GM18498 (cell line): Measurements from ENCODE around the gene TXNDC16.
"Not testable (repeated sequence)": the region's sequence is repeated elsewhere in the genome, so short reads cannot be mapped to it uniquely, and the experiment has no call there.

Experiments
- ATAC-seq: cut with Tn5 transposase; IDR thresholded peaks from one replicate; pipeline ENCODE4 v1.9.1; 2021; ENCODE audit warnings: mild to moderate bottlenecking, moderate library complexity; ENCODE audit not compliant: unreplicated experiment

Gene TXNDC16

DNA sequence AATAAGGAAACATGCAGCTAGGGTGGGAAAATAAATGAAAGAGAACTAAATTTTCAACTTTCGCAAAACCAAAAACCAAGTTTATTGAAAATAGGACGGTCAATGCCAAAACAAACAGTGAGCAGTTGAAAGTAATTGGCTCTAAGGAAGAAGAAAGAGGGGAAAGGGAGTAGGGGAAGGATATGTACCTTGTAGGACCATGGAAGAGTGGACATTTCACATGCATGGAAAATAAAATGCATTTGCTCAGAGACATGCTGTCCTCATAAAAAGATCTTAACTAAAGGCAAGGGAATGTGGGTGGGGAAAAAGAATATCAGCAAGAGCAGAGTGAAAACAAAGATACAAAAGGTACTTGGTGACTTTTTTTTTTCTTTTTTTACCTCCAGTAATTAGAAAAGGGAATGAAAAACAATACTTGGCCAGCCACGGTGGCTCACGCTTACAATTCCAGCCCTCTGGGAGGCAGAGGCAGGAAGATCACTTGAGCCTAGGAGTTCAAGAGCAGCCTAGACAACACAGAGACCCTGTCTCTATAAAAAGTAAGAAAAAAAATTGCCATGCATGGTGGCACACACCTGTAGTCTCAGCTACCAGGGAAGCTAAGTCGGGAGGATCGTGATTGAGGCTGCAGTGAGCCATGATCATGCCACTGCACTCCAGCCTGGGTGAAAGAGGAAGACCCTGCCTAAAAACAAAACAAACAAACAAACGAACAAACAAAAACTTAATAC is 6.6 kb downstream of the TXNDC16 start:
- ATAC-seq, result no peak

DNA sequence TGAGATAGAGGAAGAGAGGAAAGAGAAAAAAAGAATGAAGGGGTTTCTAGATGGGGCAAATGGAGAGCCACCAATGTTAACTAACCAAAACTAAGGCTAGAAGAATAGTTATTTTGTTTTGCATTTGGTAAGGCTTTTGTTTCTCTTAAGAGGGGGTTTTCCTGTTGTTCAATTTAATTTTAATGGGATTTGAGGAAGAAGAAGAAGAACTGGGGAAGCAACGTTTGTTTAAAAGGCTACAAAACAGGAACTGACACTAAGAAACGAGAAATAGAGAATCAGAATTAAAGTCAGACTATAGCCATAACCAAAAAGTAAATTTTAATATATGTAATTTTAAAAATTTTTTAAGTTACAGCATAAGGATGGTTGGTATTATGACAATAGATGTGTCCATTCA is 13.7 kb downstream of the TXNDC16 start:
- ATAC-seq, result no peak

DNA sequence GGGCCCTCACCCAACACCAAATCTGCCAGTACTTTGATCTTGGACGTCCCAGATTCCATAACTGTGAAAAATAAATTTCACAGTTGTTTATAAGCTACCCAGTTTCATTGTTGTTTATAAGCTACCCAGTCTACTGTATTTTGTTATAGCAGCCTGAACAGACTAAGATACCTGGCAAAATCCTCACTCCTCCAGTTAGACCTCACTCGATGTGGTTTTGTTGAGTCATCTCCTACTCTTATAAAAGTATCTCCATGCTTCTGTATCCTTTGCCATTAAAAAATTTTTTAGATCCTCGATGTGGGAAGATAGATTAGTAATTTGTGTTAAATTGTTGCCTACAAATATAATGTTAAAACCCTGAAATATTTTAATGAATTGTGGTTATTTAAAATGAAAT is 16.0 kb downstream of the TXNDC16 start:
- no peak for ATAC-seq

DNA sequence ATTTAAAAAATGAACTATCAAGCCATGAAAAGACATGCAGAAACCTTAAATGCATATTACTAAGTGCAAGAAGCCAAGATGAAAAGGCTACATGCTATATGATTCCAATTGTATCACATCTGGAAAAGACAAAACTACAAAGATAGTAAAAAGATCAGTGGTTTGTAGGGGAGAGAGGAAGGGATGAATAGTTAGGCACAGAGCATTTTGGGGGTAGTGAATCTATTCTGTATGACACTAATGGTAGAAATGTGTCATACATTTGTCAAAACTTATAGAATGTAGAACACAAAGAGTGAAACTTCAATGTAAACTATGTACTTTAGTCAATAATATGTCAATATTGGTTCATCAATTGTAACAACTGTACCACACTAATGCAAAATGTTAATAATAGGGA is 20.8 kb downstream of the TXNDC16 start:
- no peak for ATAC-seq

DNA sequence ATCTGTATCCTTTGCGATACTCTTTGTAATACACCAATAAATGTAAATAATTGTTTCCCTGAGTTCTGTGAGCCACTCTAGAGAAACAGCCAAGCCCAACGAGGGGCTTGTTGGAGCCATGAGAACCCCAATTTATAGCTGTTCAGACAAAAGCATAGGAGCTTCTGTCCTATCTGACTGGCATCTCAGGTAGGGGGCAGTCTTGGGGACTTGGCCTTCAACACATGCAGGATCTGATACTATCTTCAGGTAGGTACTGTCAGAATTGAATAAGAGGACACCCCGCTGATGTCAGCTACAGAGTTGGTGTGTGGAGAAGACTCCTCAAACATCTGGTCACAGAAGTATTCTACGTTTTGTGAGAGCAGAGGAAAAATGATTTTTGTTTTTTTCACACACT is 25.3 kb downstream of the TXNDC16 start:
- ATAC-seq, result no peak

DNA sequence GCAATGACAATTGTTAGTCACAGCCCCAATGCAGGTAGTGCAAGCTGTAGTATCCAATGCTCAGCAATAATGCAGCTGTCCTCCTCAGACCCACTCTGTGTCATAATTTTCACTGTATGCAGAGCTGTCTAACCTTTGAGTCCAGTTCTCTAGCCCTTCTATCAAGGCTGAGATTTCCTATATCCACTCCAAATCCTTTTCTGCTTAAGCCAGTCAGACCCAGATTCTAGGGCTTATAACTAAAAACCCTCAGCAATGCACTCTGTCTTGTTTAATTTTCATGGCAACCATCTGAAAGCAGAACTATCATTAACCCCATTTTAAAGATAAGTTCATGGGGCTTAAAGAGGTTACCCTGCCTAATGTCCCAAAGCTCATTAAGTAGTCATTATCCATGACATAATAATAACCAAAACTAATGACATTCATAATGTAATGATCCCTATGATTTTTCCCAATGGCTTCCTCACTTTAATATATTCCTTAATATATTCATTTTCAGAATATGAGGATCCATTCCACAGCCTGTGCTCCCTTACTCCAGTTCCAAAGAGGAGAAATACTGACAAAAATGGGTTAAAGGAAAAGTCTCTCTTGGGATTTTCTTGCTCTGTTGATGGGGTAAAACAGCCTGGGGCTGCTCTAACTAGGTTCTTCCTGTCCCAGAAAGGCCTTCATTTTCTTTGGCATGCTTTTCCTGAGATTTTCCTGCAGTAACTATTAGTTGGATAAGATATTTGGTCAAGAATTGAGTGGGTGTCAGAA is 29.5 kb downstream of the TXNDC16 start:
- no peak for ATAC-seq

DNA sequence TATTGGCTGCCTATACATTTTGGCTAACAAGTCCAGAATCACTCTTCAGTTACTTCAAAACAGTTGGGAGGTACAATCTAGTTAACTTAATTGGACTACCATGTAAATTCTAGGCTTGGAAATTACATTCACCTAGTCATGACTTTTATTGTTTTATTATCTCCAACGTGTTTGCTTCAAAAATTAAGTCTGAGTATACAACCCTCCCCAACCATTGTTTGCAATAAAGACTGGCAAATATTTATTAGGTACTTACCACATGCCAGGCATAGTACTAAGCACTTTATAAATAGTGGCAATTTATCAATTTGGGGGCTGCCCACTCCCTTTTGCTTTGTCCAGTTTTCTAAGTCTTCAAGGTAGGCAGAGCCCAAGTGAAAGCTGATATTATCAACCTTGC is 30.3 kb downstream of the TXNDC16 start:
- ATAC-seq, result no peak

DNA sequence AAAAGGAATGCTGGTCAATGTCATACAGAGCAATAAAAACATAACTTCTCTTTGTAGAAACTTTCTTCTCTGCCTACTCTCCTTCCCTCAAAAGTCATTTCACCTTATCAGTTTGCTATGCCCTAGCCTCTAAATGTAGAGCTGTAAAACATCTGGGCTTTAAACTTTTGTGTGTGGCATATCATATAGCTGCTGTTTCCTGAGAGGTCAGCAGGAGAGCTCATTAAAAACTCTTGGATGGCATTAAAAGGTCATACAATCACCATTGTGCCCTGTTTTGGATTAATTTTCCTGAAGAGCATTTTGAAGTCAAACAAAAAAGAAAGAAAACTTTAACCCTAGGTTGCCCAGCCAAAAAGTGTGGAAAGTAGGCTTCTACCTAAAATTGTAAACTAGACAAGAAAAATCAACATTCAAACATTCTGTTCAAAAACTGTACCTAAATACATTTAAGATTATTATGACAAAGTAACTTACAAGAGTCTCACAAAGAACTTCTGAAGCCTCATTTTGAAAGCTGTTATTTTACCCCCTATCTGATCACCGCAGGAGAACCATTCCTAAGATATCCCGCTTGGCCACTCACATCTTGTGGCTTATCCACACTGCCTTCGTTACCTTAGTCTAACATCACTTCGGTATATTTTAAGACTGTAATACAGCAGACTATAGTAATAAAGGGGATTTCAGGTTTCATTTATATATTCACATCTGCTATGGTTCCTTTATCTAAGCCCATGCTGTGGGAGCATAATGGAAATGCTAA is 38.1 kb downstream of the TXNDC16 start:
- no peak for ATAC-seq

DNA sequence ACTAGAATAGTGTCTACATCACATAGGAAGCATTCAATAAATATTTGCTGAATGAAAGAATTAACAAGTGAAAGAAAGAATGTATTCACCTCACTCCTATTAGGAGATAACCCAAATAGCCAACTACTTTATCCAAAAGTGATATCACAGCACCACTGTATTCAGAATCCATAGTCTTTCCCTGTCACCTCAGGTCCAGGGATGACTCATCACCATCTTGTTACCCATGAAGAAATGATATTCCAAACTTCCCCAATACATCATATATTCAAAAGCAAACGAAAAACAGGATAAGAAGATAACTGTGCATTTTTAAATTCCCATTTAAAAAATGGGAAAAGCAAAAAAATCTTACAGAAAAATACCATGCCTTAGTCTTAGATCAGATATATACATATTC is 39.1 kb downstream of the TXNDC16 start:
- ATAC-seq, result no peak

DNA sequence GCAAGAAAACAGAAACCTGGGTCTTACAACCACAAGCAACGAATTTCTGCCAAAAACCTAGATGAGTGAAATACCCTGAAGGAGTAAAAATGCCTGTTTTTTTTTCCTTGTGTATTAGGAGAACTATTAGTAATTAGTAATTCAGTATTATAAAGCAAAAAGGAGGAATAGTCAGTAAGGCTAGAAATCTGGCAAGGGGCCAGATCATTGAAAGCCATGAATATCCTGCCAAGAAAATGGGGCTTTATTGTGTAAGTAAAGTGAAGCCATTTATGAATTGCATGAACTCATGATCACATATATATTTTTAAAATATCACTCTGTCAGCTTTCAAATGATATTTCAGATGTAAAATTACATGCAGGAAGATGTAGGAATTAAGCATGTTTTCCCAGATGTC is 57.9 kb downstream of the TXNDC16 start:
- ATAC-seq, result no peak

DNA sequence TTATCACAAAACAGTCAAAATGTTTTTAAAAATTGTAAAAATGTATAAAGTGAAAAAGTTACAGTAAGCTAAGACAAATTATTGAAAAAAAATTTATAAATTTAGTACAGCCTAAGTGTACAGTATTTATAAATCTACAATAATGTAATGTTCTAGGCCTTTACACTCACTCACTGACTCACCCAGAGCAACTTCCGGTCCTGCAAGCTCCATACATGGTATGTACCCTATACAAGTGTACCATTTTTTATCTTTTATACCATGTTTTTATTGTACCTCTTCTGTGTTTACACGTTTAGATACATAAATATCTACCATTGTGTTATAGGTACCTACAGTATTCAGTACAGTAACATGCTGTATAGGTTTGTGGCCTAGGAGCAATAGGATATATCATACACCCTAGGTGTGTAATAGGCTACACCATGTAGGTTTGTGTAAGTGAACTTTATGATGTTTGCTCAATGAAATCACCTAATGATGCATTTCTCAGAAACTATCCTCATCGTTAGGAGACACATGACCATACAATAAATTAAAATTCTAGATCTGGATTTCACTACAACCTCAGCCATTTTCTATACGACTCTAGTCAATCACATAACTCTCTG is 66.8 kb downstream of the TXNDC16 start:
- no peak for ATAC-seq

DNA sequence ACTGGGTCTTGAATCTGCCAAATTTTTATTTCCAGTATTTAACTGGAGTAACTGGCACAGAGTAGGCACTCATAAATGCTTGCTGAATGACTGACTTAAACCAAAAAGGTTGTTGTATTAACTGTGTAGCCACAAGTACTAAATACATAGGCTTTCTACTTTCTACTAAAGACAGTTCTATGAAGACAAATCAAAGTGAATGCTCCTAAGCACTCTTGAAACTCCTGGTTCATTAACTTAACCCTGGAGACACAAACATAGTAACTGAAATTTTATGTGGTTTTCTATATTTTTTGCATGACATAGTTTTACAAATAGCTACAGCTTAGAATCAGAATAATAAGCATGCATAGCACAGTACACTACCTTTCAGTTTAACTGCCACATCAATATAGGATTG is 70.4 kb downstream of the TXNDC16 start:
- peak; percentile 56 for ATAC-seq

DNA sequence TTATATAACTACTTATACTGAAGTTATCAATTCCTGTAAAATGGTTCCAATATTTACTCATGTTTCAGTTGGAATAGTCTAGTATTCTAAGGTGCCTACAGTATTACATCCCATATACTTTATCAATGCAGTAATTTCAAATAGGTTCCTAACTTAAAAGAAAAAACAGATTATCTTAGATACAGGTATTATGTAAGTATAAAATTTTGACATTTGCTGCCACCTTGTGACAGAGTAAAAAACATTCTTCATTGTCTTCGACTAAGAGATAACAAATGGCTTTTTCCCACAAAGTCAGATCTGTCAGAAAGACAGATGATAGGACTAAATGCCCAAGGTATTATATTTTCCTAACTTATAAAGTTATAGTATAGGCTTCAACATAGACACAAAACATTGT is 78.7 kb downstream of the TXNDC16 start:
- no peak for ATAC-seq

DNA sequence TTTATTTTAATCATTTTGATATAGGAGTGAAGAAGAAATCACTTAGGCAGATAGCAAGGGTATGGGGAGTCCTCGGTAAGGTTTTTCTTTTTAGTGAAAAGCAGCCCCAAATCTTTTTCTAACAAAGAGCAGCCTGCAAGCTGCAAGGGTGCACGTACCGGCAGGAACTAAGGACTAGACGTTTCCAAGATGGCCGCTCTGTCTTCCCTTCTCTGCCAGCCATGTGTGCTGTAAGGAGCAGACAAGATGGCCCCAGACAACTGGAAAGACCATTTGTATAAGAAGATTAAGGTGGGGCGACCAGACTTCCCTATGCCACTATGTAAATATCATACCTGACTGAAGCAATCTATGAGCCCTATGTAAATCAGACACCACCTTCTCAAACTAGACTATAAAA is 79.6 kb downstream of the TXNDC16 start:
- no peak for ATAC-seq

DNA sequence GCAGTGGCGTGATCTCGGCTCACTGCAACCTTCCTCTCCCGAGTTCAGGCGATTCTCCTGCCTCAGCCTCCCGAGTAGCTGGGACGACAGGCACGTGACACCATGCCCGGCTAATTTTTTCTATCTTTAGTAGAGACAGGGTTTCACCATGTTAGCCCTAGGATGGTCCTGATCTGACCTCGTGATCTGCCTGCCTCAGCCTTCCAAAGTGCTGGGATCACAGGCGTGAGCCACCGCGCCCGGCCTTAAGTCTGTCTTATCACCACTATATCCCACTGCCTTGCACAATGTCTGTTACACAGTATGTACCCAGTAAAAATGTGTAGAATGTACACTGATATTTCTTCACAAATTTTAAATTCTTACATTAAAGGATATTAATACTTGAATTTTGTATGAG is 80.1 kb downstream of the TXNDC16 start:
- ATAC-seq, result not testable (repeated sequence)

DNA sequence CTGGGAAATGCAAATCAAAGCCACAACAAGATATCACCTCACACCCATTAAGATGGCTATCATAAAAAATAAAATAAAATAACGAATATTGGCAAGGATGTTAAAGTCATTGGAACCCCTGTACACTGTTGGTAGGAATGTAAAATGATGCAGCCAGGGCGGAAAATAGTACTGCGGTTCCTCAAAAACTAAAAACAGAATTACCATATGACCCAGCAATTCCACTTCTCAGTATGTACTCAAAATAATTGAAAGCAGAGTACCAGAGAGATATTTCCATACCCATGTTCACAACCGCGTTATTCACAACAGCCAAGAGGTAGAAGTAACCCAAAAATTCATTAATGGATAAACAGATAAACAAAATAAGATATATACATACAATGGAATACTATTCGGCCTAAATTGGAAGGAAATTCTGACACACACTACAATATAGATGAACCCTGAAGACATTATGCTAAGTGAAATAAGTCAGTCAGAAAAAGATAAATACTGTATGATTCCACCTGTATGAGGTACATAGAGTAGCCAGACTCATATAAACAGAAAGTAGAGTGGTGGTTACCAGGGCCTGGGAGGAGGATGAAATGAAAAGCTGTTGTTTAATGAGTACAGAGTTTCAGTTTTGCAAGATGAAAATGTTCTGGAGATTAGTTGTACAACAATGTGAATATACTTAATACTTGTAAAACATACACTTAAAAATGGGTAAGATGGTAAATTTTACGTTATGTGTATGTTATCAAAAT is 84.6 kb downstream of the TXNDC16 start:
- ATAC-seq, result no peak

DNA sequence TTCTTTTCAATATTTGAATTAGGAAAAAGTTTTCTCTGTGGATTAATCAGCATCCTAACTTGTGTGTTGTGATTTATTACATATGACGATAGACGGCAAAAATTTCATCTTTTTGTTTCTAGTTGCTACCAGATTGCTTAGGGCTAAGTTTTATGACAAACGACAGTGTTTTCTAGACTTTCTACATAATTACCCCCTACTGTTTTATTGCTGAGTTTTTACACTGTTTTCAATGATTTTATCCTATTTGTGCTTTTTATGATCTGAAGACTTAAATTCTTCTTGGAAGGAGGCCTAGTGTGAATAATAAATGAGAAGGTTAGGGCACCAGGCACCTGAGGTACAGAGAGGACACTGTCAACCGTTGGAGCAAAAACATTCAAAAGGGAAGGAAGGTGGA is 88.1 kb downstream of the TXNDC16 start:
- no peak for ATAC-seq

DNA sequence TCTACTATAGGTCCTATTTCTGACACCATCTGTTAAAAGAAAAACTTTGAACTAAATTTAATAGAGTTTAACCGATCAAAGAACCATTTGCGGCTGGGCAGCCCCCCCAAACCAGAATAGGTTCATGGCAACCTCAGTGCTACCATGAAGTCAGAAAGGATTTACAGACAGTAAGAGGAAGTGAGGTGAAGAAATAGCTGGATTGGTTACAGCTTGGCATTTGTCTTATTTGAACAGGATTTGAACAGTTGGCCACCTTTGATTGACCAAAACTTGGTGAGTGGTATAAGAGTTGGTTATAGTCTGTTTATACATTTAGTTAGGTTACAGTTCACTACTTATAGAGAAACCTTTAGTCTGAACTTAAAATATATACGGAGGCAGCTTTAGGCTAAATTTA is 88.9 kb downstream of the TXNDC16 start:
- ATAC-seq, result no peak

DNA sequence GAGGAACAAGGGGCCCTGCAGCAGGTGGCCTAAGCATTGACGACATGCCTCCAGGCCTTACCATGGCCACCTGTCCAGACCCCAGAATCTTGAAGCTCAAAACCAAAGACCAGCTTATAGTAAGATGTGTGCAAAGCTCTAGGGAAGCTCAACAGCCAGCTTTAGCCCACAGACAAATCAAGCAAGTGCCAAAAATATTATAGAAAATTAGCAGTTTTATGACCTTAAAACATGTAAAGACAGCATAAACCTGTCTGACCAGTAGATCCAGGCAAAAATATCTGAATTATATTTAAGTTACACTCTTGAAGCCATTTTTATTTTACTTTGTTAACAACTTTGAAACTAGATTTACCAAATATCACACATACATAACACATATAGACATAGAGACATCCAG is 90.6 kb downstream of the TXNDC16 start:
- no peak for ATAC-seq

DNA sequence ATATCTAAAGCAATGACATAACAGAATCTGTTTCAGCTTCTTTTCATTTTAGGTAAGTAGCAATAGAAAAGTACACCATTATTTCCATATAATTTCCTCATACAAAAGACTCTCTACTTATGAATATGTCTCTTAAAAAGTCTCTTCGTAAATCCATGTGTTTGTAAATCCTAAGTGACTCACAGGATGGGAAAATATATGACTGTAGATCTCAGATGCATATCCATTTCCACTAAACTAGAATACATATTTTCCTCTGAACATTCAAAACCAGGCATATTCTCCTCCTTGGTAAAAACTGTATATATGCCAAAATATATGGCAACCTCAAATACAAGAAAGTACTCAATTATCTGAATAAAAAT is 93.6 kb downstream of the TXNDC16 start:
- no peak for ATAC-seq

DNA sequence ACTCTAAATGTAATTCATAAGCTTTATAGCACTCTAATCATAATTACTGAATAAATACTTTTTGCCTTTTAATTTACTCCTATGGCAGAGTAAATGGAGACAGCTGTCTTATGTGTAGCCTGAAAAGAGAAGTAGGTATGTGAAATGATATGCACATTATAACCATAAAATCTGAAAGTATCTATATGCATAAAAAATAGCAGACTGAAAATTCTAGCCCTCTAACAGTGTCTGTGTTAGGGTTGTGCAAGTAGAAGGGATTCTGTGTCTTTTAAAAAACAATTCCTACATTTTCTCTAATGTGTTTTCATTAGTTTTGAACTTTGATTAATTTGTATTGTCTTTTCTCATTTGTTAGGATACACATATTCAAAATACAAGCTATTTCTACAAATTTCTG is 94.9 kb downstream of the TXNDC16 start:
- no peak for ATAC-seq
